GM21723 (cell line): ENCODE measurements around the gene ECE1.

Experiments
- ATAC-seq: cut with Tn5 transposase; IDR thresholded peaks from one replicate; pipeline ENCODE4 v1.9.1; 2021; ENCODE audit warnings: mild to moderate bottlenecking, moderate library complexity; ENCODE audit not compliant: unreplicated experiment

Gene ECE1

DNA sequence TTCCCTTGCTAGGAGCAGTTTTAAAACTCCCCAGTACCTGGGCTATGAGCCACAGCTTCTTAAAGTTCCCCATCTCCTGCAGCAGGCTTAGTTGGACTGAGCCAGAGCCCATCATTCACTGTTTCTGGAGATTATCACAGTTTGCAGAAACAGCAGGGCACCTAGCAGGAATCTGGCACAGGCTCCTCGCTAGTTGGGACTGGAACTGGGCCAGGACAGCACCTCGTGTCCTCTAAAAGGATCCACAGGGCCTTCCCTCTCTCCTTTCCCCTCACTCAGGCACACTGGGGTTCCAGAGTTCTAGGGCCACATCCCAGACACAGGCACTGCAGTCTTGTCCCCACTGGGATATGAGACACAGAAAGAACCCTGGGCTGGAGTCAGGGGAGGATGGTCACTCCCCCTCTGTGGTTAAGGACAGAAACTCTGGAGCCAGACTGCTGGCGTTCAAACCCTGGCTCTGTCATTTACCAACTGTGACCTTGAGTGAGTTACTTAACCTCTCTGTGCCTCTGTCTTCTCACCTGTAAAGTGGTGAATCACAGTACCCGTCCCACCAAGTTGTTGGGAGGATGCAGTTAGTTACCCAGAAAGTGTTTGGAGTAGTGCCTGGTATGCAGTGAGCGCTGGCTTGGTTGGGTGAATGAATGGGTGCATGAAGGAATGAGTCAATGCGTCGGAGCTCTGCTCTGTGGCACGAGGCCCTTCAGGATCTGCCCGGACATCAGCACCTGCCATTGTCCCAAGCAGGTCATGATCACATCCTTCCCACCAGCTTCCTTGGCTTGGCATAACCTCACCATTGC, 18.8 kb upstream of the ECE1 start:
- no peak for ATAC-seq

GRCh38 chr1:21308330-21308729, 18.1 kb upstream of the ECE1 start:
- ATAC-seq = no peak

DNA sequence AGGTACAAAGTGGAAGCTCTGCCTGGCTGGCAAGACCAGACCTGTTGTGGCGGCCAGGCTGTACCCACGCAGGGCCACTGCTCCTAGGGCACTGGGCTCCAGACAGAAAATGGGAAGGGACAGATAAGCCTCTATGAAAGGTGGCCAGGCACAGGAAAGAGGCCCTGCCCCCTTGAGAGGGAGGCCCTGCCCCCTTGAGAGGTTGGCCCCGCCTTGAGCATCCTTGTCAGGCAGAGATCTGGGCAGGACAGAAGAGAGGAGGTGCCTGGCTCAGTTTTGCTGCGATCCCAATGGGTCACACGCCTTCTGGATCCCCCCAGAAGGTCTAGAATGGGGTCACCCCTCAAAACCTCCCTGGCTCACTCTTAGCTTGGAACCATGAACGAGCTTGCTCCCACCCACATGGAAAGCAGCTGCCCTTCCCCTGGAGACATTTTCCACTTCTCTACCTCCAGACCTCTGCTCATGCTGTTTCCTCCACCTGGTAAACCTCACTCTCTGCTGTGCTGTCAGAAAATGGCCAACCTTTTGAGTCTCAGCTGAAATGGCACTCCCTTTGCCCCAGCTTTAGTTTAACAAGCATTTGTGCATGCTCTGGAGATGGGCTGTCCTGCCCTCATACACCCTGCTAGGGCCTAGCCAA, 17.5 kb upstream of the ECE1 start:
- ATAC-seq = no peak

- ATAC-seq = no peak
Measured at GRCh38 chr1:21307210-21307609, 16.9 kb upstream of the ECE1 start.

DNA sequence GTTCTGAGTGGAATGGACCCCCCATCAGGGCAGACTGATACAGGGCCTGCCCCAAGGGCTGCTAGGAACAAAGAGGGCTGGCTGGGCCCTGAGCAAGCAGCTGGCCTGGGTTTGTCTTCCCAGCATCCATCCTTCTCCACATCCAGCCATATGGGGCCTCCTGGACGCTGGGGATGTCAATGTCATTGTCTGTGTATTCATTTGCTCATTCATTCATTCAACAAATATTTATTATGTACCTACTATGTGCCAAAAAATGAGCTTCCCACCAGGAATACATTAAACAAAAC, 15.6 kb upstream of the ECE1 start:
- no peak for ATAC-seq

- ATAC-seq = no peak
Measured at GRCh38 chr1:21305155-21305899, 15.1 kb upstream of the ECE1 start.

DNA sequence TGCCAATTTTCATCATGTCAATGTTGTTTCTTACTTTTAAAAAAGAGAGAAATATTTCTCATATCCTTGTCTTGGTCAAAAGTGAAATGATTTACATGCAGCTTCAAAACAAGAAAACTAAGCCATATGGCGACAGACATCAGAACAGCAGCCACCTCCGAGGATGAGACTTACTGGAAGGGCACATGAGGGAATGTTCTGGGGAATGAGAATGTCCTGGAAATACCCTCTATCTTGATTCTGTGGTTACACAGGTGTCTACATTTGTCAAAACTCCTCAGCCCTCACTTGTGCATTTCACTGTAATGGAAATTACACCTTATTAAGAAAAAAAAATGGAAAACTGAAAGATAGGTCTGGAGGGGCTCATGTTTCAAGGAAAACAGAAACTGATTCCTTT, 14.2 kb upstream of the ECE1 start:
- no peak for ATAC-seq

- ATAC-seq = no peak
Measured at GRCh38 chr1:21302747-21303715, 12.8 kb upstream of the ECE1 start.

DNA sequence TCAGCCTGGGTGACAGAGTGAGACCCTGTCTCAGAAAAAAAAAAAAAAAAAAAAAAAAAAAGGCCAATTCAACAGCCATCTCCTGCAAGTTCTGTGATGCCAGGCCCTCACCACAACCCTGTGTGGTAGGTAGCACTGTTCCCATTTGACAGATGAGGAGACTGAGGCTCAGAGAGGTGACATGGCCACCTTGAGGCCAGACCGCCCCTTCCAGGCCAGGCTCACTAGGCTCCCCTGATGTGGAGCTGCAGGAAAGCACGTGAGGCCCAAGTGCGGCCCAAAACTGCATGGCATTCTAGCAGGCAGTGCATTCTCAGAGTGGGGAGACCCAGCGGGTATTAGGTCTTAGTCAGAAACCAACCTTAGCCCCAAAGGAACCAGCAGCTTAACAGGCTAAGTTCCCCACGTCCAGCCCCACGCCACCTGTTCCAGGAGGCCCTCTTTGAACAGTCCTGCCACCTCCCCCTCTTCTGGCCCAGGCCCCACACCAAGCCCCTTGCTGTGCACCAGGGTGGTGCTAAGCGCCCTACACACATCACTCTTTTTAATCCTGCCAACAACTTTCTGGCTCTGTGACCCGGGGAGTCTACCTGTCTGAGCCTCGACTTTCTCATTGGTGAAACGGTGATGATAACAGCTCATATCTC, 11.7 kb upstream of the ECE1 start:
- no peak for ATAC-seq

GRCh38 chr1:21300774-21301173, 10.5 kb upstream of the ECE1 start:
- no peak for ATAC-seq

DNA sequence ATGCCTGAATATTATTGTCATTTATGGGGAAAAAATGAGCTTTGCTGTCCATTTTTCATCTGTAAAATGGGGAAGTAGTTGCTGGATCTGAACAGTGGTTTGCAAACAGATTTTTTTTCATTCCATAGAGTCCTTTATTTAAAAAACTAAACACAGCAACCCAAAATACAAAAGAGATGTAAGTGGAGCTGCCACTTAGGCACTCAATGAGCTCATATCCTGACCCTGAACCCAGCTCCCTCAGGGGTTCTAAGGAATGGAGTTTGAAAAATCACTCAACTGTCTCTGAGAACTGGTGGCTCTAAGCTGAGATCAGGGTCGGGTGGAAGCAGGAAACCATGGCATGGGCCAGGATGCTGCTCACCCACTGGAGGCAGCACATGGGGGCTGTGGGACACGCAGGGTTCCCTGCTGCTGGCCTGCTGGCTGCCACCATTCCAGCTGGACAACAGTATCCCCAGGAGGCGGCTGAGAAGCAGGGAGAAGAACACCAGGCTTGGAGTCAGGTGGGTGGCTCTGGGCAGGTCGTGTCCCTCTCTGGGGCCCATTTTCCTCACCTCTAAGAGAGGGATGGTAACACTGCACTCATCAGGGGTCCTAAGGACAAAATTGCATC, 9.6 kb upstream of the ECE1 start:
- ATAC-seq = no peak

DNA sequence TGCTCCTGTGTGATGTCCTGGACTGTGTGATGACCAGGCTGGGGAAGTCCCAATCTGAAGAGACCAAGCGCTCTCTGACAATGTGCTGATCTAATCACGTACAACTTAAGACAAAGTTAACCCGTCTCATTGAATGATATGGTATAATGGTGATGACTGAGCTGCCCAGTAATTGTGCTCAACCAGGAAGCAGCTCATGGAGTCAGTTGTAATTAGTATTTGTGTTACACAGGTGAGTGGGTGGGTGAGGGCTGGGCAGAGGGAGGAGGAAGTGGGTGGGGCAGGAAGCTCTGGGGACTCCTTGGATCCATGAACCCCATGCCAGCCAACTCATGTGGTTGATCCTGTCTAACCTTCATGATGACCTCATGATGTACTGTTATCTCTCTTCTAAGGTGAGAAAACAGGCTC, 8.7 kb upstream of the ECE1 start:
- ATAC-seq = no peak

- ATAC-seq = no peak
Measured at GRCh38 chr1:21297975-21298374, 7.7 kb upstream of the ECE1 start.

DNA sequence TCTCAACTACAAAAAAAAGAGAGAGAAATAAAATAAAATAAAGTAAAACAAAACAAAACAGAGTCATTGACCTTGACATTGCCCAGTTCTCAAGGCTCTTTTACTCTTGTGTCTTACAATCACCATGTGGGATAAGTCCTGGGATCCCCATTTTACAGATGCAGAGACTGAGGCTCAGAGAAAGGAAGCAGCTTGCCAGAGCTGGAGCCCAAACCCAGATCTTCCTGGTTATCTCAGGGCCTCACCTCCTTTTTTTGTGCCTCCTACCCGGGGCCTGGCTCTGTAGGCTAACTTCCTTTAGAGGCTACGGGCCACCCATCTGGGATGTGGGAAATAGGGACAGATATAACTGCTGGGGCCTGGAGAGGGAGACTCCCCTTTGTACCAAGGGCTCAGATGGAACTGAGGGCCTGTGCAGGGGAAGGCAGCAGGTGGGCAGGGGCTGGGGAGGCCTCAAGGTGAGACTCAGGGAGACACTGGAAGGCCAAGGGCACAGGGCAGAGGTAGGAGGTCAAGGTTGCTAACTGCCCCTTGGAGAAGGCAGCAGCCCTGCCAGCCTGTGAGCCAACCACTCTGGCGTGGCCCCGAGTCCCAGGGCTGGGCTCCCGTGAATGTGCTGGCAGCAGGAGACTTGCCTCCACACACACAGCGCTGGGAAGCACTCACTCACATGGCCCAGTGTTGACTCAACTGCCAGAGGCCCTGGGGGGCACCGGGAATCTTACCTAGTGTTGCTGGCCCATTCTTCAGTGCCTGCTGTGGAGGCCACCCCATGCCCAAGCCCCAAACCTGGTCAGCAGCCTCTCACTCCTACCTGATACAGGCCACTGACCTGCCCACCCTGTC, 6.5 kb upstream of the ECE1 start:
- no peak for ATAC-seq

- no peak for ATAC-seq
Measured at GRCh38 chr1:21295545-21295944, 5.3 kb upstream of the ECE1 start.

GRCh38 chr1:21295002-21295401, 4.7 kb upstream of the ECE1 start:
- no peak for ATAC-seq

- ATAC-seq = peak; percentile 71
Measured at GRCh38 chr1:21294266-21294989, 4.2 kb upstream of the ECE1 start.

DNA sequence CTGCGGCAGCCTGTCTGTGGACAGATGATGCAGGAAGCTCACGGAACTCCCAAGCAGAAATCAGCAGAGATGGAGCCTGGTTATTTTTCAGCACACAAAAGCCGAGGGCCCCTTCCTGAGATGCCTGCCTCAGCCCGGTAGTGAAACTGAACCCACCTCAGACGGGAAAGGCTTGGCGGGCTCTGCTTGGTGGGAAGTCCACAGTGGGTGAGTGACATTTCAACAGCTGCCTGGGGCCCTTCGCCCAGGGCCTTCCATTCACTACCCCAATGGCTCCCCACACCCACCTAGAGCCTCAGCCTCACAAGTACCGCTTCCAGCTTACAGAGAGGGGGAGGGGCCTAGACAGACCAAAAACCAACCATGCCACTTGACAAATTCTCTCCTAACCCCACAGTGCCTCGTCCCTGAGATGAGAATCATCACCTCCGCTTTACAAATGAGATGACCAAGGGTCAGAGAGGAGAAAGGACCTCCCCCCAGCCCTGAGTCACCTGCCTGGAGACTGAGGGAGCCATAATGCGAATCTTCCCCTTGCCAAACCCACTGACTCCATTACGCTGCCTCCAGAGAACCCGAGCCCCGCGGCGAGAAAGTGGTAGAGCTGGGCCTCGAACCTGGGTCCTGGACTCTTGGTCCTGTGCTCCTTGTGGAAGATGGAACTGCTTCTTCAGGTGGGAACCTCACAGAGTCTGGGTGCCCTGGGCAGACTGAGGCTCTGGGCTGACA, 3.4 kb upstream of the ECE1 start:
- ATAC-seq = peak; percentile 24
